Measurements from ENCODE around the gene IKBKE. TPM values are rescaled to one million over a fixed set of nuclear protein-coding genes. Genes with fewer than 3 reads are reported as not detected.

The IKBKE gene
- total and polyA plus RNA-seq, 2 donors from 2014 or later = 3.4 to 14.5 TPM

- DNase-seq (no peak), FAIRE-seq (no peak)
- no peak for TF ChIP-seq CTCF (IDR thresholded peaks at IDR 0.05; ENCODE audit: borderline replicate concordance, extremely low read depth, insufficient read depth)
- Histone ChIP-seq H3K27ac (ENCODE audit: low read depth in 2 of 2, low read length in 2 of 2) (no peak overlapping the region), H3K4me3 (ENCODE audit: low read length in 3 of 3) (no peak overlapping the region), H3K9me3 (ENCODE audit: control insufficient read depth in 2 of 3, insufficient read depth in 1 of 3, low read length in 3 of 3) (no peaks in the 10 kb centered on the region), H3K36me3 (ENCODE audit: control insufficient read depth in 2 of 3, insufficient read depth in 3 of 3, low read length in 3 of 3) (no peaks in the 10 kb centered on the region), H3K27me3 (ENCODE audit: control insufficient read depth, insufficient read depth, low read length) (no peaks in the 10 kb centered on the region), H3K4me1 (ENCODE audit: control insufficient read depth in 2 of 3, insufficient read depth in 2 of 3, low read depth in 1 of 3, low read length in 3 of 3) (peaks cover 0 to 4% (median 0%) of the 10 kb centered on the region in 3 donors), H3K9ac (ENCODE audit: low read length in 3 of 3) (no peak overlapping the region)
- intact Hi-C loops (cut with DNase I) = no loop called here
These were observed 6.4 kb upstream of the IKBKE start for GRCh38 chr1:206463911-206464310.

GRCh38 chr1:206464456-206464964 is 5.8 kb upstream of the IKBKE start:
- Histone ChIP-seq H3K27ac (ENCODE audit: low read depth in 2 of 2, low read length in 2 of 2) (no peak overlapping the region), H3K36me3 (ENCODE audit: control insufficient read depth in 2 of 3, insufficient read depth in 3 of 3, low read length in 3 of 3) (no peaks in the 10 kb centered on the region), H3K4me3 (ENCODE audit: low read length in 3 of 3) (no peak overlapping the region), H3K9ac (ENCODE audit: low read length in 3 of 3) (no peak overlapping the region), H3K9me3 (ENCODE audit: control insufficient read depth in 2 of 3, insufficient read depth in 1 of 3, low read length in 3 of 3) (no peaks in the 10 kb centered on the region), H3K4me1 (ENCODE audit: control insufficient read depth in 2 of 3, insufficient read depth in 2 of 3, low read depth in 1 of 3, low read length in 3 of 3) (peaks cover 0 to 4% (median 0%) of the 10 kb centered on the region in 3 donors), H3K27me3 (ENCODE audit: control insufficient read depth, insufficient read depth, low read length) (no peaks in the 10 kb centered on the region)
- FAIRE-seq (no peak), DNase-seq (no peak)
- intact Hi-C loops (cut with DNase I) = no loop called here
- no peak for TF ChIP-seq CTCF (IDR thresholded peaks at IDR 0.05; ENCODE audit: borderline replicate concordance, extremely low read depth, insufficient read depth)

GRCh38 chr1:206465951-206466350 is 4.3 kb upstream of the IKBKE start:
- H3K4me3 ChIP-seq (ENCODE audit: low read length in 3 of 3) = no peak overlapping the region
- intact Hi-C loops (cut with DNase I) = no loop called here
- no peak overlapping the region for H3K27ac ChIP-seq (ENCODE audit: low read depth in 2 of 2, low read length in 2 of 2)
- no peaks in the 10 kb centered on the region for H3K27me3 ChIP-seq (ENCODE audit: control insufficient read depth, insufficient read depth, low read length)
- DNase-seq (no peak), FAIRE-seq (no peak)
- peaks cover 0 to 15% (median 0%) of the 10 kb centered on the region in 3 donors for H3K4me1 ChIP-seq (ENCODE audit: control insufficient read depth in 2 of 3, insufficient read depth in 2 of 3, low read depth in 1 of 3, low read length in 3 of 3)
- no peaks in the 10 kb centered on the region for H3K9me3 ChIP-seq (ENCODE audit: control insufficient read depth in 2 of 3, insufficient read depth in 1 of 3, low read length in 3 of 3)
- TF ChIP-seq CTCF (IDR thresholded peaks at IDR 0.05; ENCODE audit: borderline replicate concordance, extremely low read depth, insufficient read depth) = no peak
- no peak overlapping the region for H3K9ac ChIP-seq (ENCODE audit: low read length in 3 of 3)
- H3K36me3 ChIP-seq (ENCODE audit: control insufficient read depth in 2 of 3, insufficient read depth in 3 of 3, low read length in 3 of 3) = no peaks in the 10 kb centered on the region
